ENCODE measurements around the gene WEE2.
A peak's percentile ranks its signal among the peaks of the same experiment; 100 is the strongest.
"Not testable (repeated sequence)": the region's sequence is repeated elsewhere in the genome, so short reads cannot be mapped to it uniquely, and the experiment has no call there.

Gene WEE2

DNA sequence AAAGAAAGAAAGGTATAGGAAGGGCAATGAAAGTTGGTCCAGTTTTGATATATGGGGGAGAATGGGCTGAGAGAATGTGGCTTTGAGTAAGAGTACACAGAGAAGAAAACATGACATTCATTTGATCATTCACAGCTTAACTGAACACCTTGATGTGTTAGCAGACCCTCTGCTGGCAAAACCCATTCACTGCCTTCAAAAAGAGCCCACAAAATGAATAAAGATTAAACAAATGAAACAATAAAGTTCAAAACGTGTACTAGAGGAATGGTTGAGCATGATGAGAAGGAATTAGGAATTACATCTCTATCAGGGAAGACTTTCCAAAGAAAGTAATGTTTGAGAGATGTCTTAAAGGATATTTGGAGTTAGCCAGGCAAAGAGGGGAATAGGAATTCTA is 2.1 kb downstream of the WEE2 start:
- H3K27ac ChIP-seq: peak overlapping the region; percentile 59
- DNase-seq (ENCODE audit: low read depth, low spot score): no peak

DNA sequence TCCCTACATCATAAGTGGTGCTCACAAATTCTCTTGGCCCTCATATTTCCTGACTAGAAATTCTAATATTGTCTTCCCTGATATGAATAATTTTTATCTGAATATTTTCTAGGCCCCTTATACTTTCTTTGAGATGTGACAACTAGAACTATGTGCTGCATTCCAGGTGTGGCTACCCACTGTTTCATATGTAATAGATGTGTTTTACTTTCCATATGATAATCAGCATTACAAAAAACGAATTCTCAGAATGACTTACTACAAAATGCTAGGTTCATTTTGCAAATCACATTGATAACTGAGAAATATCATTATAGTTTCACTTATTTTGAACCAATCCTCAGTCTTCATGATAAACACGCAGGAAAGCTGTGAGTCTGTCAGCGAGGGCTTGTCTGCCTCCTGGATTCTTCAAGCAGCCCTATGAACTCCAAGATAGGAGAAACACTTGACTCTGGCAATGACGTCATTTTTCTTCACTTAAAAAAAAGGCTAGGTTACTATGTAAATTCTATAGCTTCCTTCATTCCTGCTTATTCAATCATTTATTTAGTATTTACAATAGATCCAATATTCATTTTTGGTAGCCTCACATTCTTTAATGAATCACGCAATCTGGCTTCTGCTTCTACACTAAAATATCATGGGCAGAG is 4.6 kb downstream of the WEE2 start:
- no peak overlapping the region for H3K27ac ChIP-seq
- DNase-seq (ENCODE audit: low read depth, low spot score): no peak

DNA sequence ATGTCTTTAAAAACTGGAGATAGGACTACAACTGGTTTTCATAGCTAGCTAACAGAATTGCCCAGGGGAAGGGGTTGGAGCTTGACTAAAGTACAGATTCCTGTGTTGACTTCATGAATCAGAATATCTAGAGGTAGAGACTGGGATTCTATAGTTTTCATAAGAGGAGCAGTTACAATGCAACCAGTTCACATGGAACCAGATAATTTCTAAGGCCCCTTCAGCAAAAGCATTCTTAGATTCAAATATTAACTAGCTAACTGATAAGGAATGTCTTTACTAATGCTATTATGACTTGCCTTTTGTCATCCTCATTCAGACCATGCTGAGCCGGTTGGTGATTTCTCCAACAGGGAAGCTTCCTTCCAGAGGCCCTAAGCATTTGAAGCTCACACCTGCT is 5.7 kb downstream of the WEE2 start:
- H3K27ac ChIP-seq: no peak overlapping the region
- no peak for DNase-seq (ENCODE audit: low read depth, low spot score)

DNA sequence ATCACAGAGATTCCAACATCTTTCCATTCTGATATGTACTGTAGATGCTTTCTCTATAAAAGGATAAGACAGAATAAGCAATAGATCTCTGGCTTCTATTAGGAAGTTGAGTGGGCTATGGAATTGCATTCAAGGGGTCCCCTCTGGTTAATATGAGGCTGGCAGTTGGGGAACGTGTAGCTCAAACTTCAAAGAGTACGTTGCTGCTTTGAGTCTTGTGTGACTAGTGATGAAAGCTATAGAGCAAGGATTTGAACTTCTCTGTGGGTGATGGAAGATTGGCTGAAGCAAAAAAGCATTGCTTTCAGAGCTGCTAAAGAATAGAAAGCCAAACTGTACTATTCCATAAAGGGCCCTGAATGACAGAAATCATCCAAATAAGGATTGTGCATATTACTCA is 6.4 kb downstream of the WEE2 start:
- no peak for DNase-seq (ENCODE audit: low read depth, low spot score)
- no peak overlapping the region for H3K27ac ChIP-seq

DNA sequence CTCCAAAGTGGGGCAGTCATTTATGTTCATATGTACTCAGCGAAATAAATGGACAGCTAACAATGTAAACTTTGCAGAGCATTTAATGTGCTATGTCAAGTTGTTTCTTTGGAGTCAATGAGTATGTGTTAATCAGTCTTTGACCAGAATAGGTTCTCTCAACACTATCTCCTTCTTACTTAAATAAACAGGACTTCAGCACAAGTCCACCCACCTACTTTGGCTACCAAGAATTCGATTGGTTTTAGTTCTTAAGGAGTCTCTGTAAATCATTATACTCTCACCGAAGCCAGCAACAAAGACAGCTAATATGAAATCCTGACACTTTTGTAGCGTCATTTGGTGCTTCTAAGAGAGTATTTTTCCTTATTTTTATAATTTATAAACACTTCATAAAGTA is 6.9 kb downstream of the WEE2 start:
- no peak overlapping the region for H3K27ac ChIP-seq
- DNase-seq (ENCODE audit: low read depth, low spot score): no peak

DNA sequence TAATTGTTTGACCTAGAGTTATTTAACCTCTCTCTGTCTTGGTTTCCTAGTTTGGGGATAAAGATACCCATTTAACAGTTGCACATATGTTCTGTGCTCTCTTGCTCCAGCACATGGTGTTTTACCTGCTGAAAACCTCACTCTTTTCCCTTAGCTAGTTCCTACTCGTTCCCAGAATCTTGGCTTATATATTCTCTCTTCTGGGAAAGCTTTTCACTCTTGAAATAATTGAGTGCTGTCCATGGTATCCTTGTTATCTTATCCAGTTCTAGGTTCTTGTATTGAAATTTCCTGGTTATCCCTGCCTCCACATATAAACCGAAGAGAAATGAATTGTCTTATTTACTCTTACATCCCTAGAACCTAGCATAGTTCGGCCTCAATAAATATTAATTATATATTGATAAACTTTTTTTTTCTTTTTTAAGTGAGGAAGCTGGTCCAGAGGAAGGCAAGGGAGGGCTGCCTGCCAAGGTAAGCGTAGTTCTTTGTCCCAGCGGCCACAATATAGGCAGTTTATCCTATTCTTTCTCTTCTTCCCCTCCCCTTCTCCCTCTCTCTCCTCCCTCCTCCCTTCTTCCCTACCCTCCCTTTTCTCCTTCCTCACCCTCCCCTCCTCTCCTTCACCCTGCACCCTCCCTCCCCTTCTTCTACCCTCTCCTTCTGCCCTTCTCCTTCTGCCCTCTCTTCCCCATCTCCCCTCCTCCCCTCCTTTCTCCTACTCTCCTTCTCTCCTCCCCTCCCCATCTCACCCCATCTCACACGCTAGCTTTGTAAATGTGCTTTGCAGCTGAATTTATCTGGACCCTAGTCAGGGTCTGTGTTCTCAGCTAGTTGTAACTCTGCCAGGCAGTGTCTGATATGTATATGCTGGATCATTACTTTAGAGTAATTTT is 7.9 kb downstream of the WEE2 start:
- no peak overlapping the region for H3K27ac ChIP-seq
- DNase-seq (ENCODE audit: low read depth, low spot score): no peak

DNA sequence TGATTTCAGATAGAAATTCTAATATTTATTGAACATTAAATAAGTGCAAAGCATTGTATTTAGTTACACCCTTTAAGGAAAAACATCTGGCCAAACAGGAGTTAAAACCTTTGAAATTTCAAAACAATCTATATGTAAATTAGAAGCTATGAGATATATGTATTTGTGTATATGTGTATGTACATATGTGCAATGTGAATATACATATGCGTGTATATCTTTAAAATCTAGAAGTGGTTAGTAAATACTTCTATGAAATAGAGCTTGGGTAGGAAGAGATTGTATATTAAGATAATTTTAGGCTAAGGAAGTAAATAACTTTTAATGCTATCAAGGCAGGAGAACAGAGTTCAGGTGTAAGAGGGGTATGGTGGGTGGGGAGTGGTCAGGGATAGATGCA is 9.3 kb downstream of the WEE2 start:
- DNase-seq (ENCODE audit: low read depth, low spot score): no peak
- H3K27ac ChIP-seq: no peak overlapping the region

DNA sequence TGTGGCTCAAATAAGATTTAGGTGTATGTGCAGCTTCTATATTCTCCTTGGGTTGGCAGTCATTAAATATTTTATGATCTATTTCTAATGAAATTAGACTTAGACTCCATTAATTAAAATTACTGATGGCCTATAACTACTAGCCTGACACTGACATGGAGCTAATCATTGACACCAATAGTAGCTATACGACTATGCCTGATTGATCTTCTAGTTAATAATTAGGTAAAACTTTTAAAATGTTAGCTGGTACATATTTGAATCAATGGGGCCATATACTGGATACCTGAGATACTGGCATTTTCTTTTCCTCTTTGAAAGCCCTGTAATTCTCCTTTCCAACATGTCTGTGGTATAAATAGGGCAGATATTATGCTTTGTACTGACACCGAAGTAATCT is 14.4 kb downstream of the WEE2 start:
- no peak for DNase-seq (ENCODE audit: low read depth, low spot score)
- no peak overlapping the region for H3K27ac ChIP-seq

DNA sequence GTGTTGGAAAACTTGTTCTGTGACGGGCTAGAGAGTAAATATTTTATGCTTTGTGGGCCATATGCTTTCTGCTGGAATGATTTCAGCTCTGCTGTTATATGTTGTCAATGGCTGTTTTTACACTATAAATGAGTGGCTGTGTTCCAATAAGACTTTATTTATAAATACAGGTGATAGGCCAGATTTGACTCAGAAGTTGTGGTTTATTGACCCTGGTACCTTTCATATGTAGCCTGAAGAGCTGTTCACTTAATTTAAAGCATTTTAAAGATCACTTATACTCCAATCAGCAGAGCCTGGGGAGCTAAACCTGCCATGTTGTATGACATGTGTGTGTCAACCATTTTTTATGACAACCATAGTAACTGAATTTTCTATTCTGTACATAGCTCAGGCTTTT is 20.9 kb downstream of the WEE2 start:
- H3K27ac ChIP-seq: no peak overlapping the region
- DNase-seq (ENCODE audit: low read depth, low spot score): no peak

DNA sequence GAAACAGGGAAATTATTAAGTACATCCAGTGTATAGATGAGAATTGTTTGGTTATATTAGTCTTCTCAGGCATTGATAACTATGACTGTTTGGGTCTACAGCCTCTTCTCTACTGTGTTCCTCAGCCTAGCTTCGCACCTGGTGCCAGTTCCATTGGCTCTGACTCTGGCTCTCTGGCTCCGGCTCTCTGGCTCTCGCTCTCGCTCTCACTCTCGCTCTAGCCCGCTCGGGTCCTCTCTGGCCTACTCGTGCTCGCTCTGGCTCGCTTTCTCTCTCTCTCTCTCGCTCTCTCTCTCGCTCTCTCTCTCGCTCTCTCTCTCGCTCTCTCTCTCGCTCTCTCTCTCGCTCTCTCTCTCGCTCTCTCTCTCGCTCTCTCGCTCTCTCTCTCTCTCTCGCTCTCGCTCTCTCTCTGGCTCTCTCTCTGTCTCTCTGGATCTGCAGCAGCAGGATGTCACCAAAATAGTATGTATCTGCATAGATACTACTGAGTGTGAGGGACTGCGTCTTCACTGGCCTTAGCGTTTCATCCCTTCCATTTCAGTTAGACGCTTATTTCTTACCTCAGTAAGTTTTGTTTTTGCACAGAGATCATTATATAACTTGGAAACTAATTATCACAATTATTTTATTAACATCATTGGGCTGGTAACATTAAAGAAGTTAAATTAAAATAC is 23.5 kb downstream of the WEE2 start:
- H3K27ac ChIP-seq: no peak overlapping the region
- DNase-seq (ENCODE audit: low read depth, low spot score): no peak

DNA sequence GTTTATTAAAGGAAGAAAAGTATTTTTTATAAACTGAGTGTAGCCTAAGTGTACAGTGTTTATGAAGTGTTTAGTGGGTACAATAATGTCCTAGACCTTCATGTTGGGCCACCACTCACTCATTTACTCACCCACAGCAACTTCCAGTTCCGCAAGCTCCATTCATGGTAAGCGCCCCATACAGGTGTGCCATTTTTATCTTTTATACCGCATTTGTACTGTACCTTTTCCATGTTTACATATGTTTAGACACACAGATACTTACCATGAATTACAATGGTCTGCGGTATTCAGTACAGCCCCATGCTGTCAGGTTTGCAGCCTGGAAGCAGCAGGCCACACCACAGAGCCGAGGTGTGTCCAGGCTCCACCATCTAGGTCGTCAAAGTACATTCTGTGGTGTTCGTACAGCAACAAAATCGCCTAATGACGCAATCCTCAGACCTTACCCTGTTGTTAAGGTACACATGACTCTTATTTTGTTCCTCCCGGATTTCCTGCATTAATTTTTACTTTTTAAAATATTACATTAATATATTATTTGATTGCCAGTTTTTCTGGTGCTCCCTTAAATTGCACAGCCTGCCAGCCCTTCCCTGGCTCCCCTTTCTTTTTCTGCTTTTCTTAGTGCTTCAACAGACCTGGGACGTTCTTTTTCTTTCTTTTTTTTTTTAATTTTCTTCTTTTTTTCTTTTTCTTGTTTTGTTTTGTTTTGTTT is 29.1 kb downstream of the WEE2 start:
- DNase-seq (ENCODE audit: low read depth, low spot score): peak; percentile 20
- peak overlapping the region; percentile 79 for H3K27ac ChIP-seq

DNA sequence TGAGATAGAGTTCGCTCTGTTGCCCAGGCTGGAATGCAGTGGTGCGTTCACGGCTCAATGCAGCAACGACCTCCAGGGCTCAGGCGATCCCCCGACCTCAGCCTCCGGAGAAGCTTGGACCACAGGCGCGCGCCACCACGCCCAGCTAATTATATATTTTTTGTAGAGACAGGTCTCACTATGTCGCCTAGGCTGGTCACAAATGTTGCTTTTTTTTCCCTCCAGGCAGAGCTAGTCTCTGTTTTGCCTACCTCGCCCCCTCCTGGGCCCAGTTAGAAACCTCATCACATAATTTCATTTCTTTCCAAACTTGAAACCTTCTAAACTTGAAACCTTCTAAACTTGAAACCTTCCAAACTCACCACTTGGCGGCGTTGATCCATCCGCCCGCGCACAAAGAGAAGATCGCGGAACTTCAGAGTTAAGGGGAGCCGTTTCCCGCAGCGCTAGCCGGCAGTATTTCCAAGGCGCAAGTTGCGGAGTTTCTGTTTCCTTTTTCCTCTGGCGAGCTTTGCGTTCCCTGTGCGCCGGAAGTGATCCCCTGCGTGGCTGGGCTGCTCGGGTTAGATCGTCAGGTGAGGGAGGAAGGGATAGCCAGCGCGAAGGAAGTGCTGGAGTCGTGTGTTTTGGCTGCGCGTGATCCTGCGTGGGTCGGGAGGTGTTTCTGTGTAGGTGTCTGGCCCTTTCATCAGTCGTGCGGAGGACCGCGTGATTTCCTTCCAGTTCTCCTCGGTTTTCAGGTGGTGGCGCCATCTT is 29.9 kb downstream of the WEE2 start, which contains the start of gene SSBP1:
Gene SSBP1, plus strand, starts transcription at position 523 of the 756 bp plus-strand sequence. CDS start 809 bp downstream, outside the sequence.
- peak; percentile 82 for DNase-seq (ENCODE audit: low read depth, low spot score)
- peak within 1 kb of the TSS; percentile 79 for H3K27ac ChIP-seq

DNA sequence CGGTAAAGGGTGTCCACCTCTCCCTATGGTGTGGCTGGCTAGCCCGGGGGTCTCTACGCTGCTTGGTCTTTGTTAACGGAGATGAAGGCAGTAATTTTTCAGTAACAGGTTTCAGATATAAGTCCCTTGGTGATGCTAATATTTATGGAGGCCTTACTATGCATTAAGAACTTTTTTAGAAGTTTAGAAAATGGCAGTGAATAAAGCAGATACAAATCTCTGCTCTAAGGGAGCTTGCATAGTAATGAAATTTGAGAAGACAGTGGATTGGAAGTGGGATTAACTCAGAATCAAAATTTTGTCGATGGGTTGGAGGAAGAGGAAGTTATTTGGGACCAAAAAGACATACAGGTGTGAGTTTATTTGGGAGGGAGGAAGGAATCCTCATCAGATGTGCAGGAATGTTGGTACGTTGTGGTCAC is 30.4 kb downstream of the WEE2 start:
- DNase-seq (ENCODE audit: low read depth, low spot score): no peak
- H3K27ac ChIP-seq: peak overlapping the region; percentile 79

DNA sequence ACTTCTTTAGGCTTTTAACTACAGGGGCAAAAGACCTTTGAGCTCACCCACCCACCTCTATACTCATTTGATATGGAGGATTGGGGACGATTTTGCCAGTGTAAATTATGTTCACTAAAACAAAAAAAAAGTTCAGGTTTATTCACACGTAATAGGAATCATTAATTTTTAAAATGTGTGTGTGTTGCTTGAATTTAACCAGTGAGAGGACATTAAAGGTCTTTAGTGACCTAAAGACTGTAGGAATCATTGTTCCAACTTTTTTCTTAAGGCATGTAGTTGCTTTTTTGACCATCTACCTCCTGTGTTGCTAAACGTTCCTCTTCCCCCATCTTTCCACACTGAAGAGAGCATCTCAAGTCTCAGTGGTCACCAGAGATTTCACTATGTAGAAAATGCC is 31.1 kb downstream of the WEE2 start:
- no peak overlapping the region for H3K27ac ChIP-seq
- DNase-seq (ENCODE audit: low read depth, low spot score): no peak

DNA sequence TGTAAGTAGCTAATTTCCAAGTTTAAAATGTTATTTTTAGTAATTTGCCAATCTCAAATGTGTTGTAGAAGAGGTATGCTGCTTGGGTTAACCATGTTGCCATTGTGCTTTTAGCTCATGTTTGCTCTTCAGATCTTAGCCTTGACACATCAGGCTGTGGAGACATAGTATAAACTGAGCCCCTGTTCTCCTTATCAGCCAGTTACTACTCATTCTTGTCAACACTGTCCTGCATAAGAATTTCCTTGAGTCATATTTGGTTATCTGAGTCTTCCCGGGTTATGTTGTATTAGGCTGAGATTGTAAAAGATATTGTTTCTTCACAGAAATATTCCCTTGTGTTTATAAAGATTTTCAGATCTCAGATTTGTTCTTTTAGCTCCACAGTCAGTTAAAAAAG is 34.1 kb downstream of the WEE2 start:
- DNase-seq (ENCODE audit: low read depth, low spot score): no peak

DNA sequence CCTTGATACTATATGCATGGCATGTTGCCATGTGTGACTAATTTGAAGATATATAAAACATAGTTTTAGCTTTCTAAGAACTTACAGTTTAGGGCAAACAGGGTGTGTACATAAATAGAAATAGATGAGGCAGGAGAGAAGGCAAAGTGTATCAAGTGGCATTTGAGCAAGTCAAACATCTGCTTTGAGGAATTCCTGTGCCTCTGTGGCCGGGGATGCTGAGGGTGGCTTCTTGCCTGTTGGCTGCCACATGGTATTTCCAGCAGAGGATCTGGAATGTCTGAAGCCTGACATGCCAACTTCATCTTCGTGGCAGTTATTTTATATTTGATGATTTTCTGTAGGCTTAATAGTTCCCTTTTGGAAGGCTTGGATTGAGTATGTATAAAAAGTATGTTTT is 36.0 kb downstream of the WEE2 start:
- no peak for DNase-seq (ENCODE audit: low read depth, low spot score)

More for the DNA sequence above, 34.1 kb downstream of the WEE2 start:
- H3K27ac ChIP-seq: no peak overlapping the region

DNA sequence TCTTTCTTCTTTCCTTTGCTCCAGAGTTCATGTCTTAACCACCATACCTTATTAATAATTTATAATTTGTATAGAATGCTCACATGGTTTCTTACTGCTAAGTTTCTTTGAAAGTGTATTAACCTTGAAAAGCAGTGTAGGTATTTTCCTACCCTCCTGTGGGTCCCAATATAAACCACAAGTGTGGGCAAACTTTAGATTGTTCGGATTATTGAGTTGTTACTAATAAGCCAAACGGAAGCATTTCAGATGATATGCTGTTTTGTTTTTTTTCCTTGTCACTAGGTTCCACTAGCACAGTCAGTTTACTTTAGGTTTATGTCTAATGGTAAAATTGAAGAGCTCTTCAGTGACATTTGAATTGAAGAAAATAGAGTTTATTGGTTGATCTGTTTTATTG is 40.2 kb downstream of the WEE2 start:
- DNase-seq (ENCODE audit: low read depth, low spot score): no peak

More for the DNA sequence above, 36.0 kb downstream of the WEE2 start:
- no peak overlapping the region for H3K27ac ChIP-seq

DNA sequence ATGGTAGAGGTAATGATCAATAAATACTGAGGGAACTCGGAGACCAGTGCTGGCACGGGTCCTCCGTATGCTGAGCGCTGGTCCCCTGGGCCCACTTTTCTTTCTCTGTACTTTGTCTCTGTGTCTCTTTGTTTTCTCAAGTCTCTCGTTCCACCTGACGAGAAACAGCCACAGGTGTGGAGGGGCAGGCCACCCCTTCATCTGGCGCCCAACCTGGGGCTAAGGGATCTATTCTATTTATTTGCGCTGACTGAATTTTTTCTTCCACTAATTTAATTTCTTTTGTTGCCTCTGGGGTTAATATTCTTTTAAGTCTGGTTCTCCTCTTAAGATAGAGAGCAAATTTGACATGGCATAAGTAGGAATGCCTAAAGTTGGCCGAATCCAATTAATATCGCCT is 43.8 kb downstream of the WEE2 start:
- not testable (repeated sequence) for H3K27ac ChIP-seq; DNase-seq (ENCODE audit: low read depth, low spot score)

More for the DNA sequence above, 40.2 kb downstream of the WEE2 start:
- H3K27ac ChIP-seq: no peak overlapping the region

DNA sequence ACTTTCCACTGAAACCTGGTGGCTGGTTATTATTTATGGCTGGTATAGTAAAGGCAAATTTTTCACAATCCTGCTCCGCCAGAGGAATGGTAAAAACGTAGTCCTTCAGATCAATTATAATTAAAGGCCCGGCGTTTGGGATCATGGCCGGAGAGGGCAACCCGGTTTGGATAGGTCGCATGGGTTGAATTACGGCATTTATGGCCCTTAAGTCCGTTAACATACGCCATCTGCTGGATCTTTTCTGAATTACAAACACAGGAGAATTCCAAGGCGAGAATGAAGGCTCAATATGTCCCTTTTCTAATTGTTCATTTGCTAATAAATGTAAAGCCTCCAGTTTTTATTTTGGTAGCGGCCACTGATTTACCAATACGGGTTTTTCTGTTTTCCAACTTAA is 44.5 kb downstream of the WEE2 start:
- H3K27ac ChIP-seq: no peak overlapping the region
- no peak for DNase-seq (ENCODE audit: low read depth, low spot score)

DNA sequence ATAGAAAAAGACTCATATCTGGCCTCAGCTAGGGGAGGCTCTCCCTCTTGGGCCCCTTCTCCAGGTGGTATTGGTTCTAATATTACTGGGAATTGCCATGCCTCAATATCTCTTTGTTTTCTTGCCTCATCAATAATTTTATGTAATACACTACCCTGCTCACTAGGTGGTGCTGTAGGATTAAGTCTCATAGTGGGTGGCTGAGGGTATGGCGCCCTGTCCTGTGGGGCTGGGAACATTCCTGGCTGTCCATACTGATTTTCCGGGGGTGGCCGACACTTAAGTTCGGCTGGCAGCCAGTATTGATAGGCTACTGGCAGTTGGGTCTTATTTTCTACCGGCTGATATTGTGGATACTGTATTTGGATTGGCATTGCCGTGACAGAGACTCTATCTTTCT is 46.8 kb downstream of the WEE2 start:
- DNase-seq (ENCODE audit: low read depth, low spot score): no peak
- H3K27ac ChIP-seq: no peak overlapping the region
